Choroid plexus epithelial cell (primary cell): ENCODE results near the gene MYO1F.
"Not testable (repeated sequence)": the region's sequence is repeated elsewhere in the genome, so short reads cannot be mapped to it uniquely, and the experiment has no call there.

Experiments used
- DNase-seq: peaks from one replicate; pipeline ENCODE4 v3.0.0-alpha.2; 2010; ENCODE audit warnings: low read depth
- H3K4me3 ChIP-seq: 2 replicates; pipeline ENCODE4 v1.5.1; 2011; ENCODE audit warnings: low read depth, mild to moderate bottlenecking, control low read depth, low read length, moderate library complexity
- CTCF ChIP-seq: conservative IDR thresholded peaks from 2 replicates; pipeline ENCODE4 v1.5.1; 2011; ENCODE audit warnings: low read depth, mild to moderate bottlenecking, control low read depth, inconsistent platforms, low read length, moderate library complexity

Gene MYO1F

DNA sequence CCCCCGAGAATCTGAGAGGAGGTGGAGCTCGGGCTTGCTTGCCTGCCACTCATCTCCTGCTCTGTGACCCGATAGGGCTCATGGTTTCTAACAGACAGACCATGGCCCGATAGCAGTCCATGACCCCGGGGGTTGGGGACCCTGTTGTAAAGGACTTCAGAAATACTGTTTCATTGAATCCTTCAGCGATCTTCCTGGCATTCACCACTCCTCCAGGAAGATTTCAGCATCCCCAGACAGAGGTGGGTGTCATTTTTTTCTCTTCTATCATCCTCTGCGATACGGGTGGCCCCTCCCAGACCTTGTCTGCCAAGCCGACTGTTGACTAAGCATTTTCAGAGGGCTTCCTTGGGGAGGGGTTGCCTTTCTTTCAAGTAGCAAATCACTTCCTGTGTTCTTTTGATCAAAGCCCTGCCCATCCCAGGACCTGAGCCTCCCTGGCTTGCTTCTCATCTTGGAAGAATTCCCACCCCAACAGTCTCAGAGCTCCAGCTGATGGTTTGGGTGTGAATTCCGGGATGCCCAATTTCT is 1.7 kb downstream of the MYO1F start:
- no peak overlapping the region for H3K4me3 ChIP-seq
- no peak for TF ChIP-seq CTCF
- peak; percentile 47 for DNase-seq

DNA sequence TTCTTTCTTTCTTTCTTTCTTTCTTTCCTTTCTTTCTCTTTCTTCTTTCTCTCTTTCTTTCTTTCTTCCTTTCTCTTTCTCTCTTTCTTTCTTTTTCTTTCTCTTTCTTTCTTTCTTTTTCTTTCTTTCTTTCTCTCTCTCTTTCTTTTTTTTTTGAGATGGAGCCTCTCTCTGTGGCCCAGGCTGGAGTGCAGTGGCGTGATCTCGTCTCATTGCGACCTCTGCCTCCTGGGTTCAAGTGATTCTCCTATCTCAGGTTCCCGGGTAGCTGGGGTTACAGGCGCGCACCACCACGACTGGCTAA is 2.7 kb downstream of the MYO1F start:
- DNase-seq, H3K4me3 ChIP-seq: not testable (repeated sequence)

DNA sequence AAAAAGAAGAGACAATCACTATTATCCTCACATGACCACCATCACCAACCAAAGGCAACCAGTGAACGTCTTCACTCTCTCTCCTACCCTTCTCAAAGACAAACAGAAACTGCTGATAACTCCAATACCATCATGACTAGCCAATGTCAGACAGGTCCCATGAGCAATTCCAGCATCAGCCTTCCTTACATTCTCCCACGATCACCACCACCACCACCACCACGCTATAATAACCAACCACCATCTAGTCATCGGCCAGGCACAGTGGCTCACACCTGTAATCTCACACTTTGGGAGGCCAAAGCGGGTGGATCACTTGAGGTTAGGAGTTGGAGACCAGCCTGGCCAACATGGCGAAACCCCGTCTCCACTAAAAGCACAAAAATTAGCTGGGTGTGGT is 3.9 kb downstream of the MYO1F start:
- no peak for DNase-seq
- TF ChIP-seq CTCF, result no peak
- H3K4me3 ChIP-seq, result no peak overlapping the region

GRCh38 chr19:8571006-8571411 is 6.2 kb downstream of the MYO1F start:
- DNase-seq, result peak; percentile 73
- no peak for TF ChIP-seq CTCF
- no peak overlapping the region for H3K4me3 ChIP-seq

DNA sequence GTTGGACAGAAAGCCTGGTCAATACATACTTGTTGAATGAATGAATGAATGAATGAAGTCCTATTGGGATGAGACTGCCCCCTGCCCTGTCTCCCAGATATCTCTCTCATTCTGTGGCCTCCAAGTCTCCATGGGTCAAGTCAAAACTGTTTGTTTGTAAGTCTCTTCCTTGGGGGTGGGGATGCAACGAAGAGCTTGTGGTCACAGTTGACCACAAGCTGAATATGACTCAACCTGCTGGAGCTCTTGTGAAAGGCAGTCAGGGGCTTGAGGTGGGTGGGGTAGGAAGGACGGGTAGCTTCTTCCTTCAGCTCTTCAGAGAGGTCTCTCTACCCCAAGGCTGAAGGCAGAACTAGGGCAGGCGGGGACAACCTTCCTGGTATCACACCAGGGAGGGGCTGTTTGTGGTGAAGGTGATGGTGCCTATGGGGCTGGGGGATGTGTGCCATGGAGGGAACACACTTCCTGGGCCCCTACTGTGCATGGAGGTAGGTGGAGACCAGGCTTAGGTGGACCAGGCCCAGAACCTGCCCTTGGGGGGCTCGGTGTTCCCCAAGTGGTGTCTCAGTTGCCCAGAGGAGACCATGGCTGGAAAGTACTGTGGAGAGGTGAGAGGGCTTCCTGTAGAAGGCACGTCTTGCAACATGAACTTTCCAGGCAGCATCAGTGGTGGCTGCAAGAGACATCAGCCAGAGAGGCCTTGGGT is 8.0 kb downstream of the MYO1F start:
- H3K4me3 ChIP-seq, result no peak overlapping the region
- TF ChIP-seq CTCF, result no peak
- peak; percentile 98 for DNase-seq

DNA sequence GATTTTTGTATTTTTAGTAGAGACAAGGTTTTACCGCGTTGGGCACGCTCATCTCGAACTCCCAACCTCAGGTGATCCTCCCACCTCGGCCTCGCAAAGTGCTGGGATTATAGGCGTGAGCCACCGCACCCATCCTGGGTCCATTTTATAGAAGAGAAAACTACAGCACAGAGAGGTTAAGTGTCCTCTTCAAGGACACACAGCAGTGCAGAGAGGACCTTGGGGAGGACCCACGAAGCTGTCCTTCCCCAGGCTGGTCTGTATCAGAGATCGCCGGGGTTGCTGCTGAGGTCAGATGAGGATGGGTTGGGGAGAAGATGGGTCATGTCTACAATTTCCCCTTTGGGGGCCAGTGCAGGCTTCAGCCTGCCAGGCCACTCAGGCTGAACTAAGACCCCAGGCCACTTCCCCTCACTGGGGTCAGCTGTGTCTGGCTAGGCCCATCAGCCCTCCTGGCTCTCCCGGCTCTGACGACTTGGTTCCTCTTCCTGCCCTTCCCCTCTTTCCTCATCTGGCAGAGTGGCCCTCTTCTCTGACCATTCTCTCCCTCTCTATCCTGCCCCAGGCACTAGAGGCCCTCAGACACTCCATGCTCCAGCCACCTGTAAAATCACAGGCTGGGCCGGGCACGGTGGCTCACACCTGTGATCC is 9.6 kb downstream of the MYO1F start:
- no peak overlapping the region for H3K4me3 ChIP-seq
- no peak for TF ChIP-seq CTCF
- no peak for DNase-seq

- TF ChIP-seq CTCF, result no peak
- no peak for DNase-seq
These were observed 10.4 kb downstream of the MYO1F start for GRCh38 chr19:8566855-8567254.

GRCh38 chr19:8564866-8565265 is 12.4 kb downstream of the MYO1F start:
- not testable (repeated sequence) for DNase-seq, H3K4me3 ChIP-seq

More at GRCh38 chr19:8566855-8567254, 10.4 kb downstream of the MYO1F start:
- no peak overlapping the region for H3K4me3 ChIP-seq
